Neural cell (in vitro differentiated cells): ENCODE results near the gene ZFP36L2.

Source experiments
- EP300 ChIP-seq: fragments of 450-650 bp; conservative IDR thresholded peaks from 2 replicates; pipeline ENCODE4 v1.6.1; 2014; ENCODE audit warnings: antibody characterized with exemption, mild to moderate bottlenecking, moderate library complexity; ENCODE audit not compliant: poor library complexity, severe bottlenecking
- EZH2 ChIP-seq: fragments of 200-600, 300-800 bp; shearing (Covaris generic), sonication (generic); IDR thresholded peaks from 2 replicates; pipeline ENCODE4 v1.6.1; 2014; ENCODE audit warnings: antibody characterized with exemption, low read length, borderline replicate concordance, mild to moderate bottlenecking; ENCODE audit not compliant: insufficient read depth, poor library complexity, severe bottlenecking
- MXI1 ChIP-seq: fragments of 450-650 bp; conservative IDR thresholded peaks from 2 replicates; pipeline ENCODE4 v1.6.1; 2014; ENCODE audit warnings: antibody characterized with exemption, mild to moderate bottlenecking; ENCODE audit not compliant: poor library complexity, severe bottlenecking
- POLR2AphosphoS5 ChIP-seq: IDR thresholded peaks from 2 replicates; pipeline ENCODE4 v1.6.1; 2012
- SMC3 ChIP-seq: fragments of 450-650 bp; conservative IDR thresholded peaks from 2 replicates; pipeline ENCODE4 v1.6.1; 2014; ENCODE audit warnings: antibody characterized with exemption, mild to moderate bottlenecking, moderate library complexity; ENCODE audit not compliant: poor library complexity
- TF ChIP-seq, protein P1 (sequence below): IDR thresholded peaks from 2 replicates; pipeline ENCODE4 v1.6.1; 2012; ENCODE audit warnings: borderline replicate concordance
- TF ChIP-seq, protein P2 (sequence below): fragments of 450-650 bp; IDR thresholded peaks from 2 replicates; pipeline ENCODE4 v1.5.1; 2014; ENCODE audit warnings: antibody characterized with exemption, mild to moderate bottlenecking, moderate library complexity; ENCODE audit not compliant: poor library complexity, severe bottlenecking

- TF ChIP-seq, protein P1, sequence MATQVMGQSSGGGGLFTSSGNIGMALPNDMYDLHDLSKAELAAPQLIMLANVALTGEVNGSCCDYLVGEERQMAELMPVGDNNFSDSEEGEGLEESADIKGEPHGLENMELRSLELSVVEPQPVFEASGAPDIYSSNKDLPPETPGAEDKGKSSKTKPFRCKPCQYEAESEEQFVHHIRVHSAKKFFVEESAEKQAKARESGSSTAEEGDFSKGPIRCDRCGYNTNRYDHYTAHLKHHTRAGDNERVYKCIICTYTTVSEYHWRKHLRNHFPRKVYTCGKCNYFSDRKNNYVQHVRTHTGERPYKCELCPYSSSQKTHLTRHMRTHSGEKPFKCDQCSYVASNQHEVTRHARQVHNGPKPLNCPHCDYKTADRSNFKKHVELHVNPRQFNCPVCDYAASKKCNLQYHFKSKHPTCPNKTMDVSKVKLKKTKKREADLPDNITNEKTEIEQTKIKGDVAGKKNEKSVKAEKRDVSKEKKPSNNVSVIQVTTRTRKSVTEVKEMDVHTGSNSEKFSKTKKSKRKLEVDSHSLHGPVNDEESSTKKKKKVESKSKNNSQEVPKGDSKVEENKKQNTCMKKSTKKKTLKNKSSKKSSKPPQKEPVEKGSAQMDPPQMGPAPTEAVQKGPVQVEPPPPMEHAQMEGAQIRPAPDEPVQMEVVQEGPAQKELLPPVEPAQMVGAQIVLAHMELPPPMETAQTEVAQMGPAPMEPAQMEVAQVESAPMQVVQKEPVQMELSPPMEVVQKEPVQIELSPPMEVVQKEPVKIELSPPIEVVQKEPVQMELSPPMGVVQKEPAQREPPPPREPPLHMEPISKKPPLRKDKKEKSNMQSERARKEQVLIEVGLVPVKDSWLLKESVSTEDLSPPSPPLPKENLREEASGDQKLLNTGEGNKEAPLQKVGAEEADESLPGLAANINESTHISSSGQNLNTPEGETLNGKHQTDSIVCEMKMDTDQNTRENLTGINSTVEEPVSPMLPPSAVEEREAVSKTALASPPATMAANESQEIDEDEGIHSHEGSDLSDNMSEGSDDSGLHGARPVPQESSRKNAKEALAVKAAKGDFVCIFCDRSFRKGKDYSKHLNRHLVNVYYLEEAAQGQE, result no peak
- TF ChIP-seq, protein P2, sequence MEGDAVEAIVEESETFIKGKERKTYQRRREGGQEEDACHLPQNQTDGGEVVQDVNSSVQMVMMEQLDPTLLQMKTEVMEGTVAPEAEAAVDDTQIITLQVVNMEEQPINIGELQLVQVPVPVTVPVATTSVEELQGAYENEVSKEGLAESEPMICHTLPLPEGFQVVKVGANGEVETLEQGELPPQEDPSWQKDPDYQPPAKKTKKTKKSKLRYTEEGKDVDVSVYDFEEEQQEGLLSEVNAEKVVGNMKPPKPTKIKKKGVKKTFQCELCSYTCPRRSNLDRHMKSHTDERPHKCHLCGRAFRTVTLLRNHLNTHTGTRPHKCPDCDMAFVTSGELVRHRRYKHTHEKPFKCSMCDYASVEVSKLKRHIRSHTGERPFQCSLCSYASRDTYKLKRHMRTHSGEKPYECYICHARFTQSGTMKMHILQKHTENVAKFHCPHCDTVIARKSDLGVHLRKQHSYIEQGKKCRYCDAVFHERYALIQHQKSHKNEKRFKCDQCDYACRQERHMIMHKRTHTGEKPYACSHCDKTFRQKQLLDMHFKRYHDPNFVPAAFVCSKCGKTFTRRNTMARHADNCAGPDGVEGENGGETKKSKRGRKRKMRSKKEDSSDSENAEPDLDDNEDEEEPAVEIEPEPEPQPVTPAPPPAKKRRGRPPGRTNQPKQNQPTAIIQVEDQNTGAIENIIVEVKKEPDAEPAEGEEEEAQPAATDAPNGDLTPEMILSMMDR, result no peak
- TF ChIP-seq MXI1 (no peak), POLR2AphosphoS5 (no peak), EZH2 (no peak), EP300 (no peak), SMC3 (no peak)
Observed at GRCh38 chr2:43201016-43201415, 25.4 kb downstream of the ZFP36L2 start.
